ENCODE measurements around the gene EPN2.

DNA sequence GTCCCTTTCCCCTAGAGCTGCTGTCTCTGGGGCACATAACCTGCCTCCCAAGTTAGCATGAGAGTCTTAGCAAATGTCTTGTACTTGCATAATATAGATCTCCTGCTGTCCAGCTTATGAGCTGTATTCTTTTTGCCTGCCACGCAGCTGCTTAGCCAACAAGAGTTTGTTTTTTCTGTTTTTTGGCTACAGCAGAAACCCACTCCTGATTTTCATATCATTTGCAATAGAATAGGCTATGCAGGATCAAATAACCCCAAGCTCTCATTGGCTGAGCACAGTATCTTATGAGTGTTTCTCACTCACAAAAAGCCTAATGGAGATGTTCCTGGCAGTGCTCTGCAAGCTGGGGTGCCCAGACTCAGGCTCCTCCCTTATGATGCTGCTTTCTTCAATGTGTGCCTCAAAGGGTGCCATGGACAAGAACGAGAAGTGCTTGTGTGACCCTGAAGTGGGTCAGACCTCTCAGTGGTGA lies 102.2 kb downstream of the EPN2 start:
- TF ChIP-seq, protein P1, sequence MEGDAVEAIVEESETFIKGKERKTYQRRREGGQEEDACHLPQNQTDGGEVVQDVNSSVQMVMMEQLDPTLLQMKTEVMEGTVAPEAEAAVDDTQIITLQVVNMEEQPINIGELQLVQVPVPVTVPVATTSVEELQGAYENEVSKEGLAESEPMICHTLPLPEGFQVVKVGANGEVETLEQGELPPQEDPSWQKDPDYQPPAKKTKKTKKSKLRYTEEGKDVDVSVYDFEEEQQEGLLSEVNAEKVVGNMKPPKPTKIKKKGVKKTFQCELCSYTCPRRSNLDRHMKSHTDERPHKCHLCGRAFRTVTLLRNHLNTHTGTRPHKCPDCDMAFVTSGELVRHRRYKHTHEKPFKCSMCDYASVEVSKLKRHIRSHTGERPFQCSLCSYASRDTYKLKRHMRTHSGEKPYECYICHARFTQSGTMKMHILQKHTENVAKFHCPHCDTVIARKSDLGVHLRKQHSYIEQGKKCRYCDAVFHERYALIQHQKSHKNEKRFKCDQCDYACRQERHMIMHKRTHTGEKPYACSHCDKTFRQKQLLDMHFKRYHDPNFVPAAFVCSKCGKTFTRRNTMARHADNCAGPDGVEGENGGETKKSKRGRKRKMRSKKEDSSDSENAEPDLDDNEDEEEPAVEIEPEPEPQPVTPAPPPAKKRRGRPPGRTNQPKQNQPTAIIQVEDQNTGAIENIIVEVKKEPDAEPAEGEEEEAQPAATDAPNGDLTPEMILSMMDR (IDR thresholded peaks at IDR 0.05) = no peak
- no peak for TF ChIP-seq POLR2A (IDR thresholded peaks at IDR 0.05)
